GM23338 (cell line): ENCODE measurements around the gene DOCK3. TPM values are rescaled to one million over a fixed set of nuclear protein-coding genes. Genes with fewer than 3 reads are reported as not detected.

Experiments used
- ATAC-seq: fragments of 200-7000 bp; cut with Tn5 transposase; 3 replicates; pipeline ENCODE4 v1.9.1; 2020
- DNase-seq: peaks from one replicate; pipeline ENCODE4 v3.0.0-alpha.2; 2015; ENCODE audit warnings: low spot score
- H2AFZ ChIP-seq: fragments of 200-600 bp; sonication (generic); 2 replicates; pipeline ENCODE4 v1.8.0; 2016; ENCODE audit warnings: antibody characterized with exemption, mild to moderate bottlenecking, moderate library complexity
- H3F3A ChIP-seq: fragments of 200-600 bp; sonication (generic); replicated peaks from 2 replicates; pipeline ENCODE4 v1.8.0; 2017; ENCODE audit warnings: antibody characterized with exemption, mixed run types, low read depth
- H3K27ac ChIP-seq: fragments of 200-600 bp; sonication (generic); 2 replicates; pipeline ENCODE4 v1.6.1; 2016; ENCODE audit warnings: low read depth
- H3K27me3 ChIP-seq: fragments of 200-600 bp; sonication (generic); 2 replicates; pipeline ENCODE4 v1.8.0; 2016; ENCODE audit warnings: mild to moderate bottlenecking, mixed run types, moderate library complexity; ENCODE audit not compliant: insufficient read depth
- H3K36me3 ChIP-seq: fragments of 200-600 bp; sonication (generic); 2 replicates; pipeline ENCODE4 v1.8.0; 2016; ENCODE audit warnings: mild to moderate bottlenecking; ENCODE audit not compliant: insufficient read depth
- H3K4me1 ChIP-seq: fragments of 200-600 bp; sonication (generic); 2 replicates; pipeline ENCODE4 v1.8.0; 2016; ENCODE audit warnings: mild to moderate bottlenecking, moderate library complexity; ENCODE audit not compliant: insufficient read depth
- H3K4me2 ChIP-seq: fragments of 200-600 bp; sonication (generic); 2 replicates; pipeline ENCODE4 v1.7.1; 2017; ENCODE audit warnings: mixed run types
- H3K4me3 ChIP-seq: fragments of 200-600 bp; sonication (generic); 2 replicates; pipeline ENCODE4 v1.6.1; 2016; ENCODE audit warnings: mixed run types
- H3K79me2 ChIP-seq: fragments of 200-600 bp; sonication (generic); replicated peaks from 2 replicates; pipeline ENCODE4 v1.8.0; 2017; ENCODE audit warnings: mild to moderate bottlenecking; ENCODE audit not compliant: insufficient read depth
- H3K9me2 ChIP-seq: fragments of 200-600 bp; sonication (generic); 2 replicates; pipeline ENCODE4 v1.8.0; 2017; ENCODE audit not compliant: insufficient read depth
- H4K20me1 ChIP-seq: fragments of 200-600 bp; sonication (generic); replicated peaks from 2 replicates; pipeline ENCODE4 v1.8.0; 2017; ENCODE audit warnings: mild to moderate bottlenecking; ENCODE audit not compliant: insufficient read depth
- H3K27ac Mint-ChIP-seq: 2 replicates; pipeline ENCODE4 v1.8.0; 2020; ENCODE audit warnings: inconsistent platforms, mild to moderate bottlenecking, moderate library complexity, mixed read lengths
- H3K27me3 Mint-ChIP-seq: 3 replicates; pipeline ENCODE4 v1.8.0; 2022; ENCODE audit warnings: low read depth, mild to moderate bottlenecking, moderate library complexity, mixed read lengths, inconsistent platforms; ENCODE audit not compliant: insufficient read depth, poor library complexity
- H3K36me3 Mint-ChIP-seq: 3 replicates; pipeline ENCODE4 v1.8.0; 2021; ENCODE audit warnings: low read depth, mild to moderate bottlenecking, inconsistent platforms, moderate library complexity, mixed read lengths
- H3K4me1 Mint-ChIP-seq: 3 replicates; pipeline ENCODE4 v1.8.0; 2020; ENCODE audit warnings: mild to moderate bottlenecking, inconsistent platforms, mixed read lengths
- H3K4me3 Mint-ChIP-seq: 3 replicates; pipeline ENCODE4 v1.8.0; 2021; ENCODE audit warnings: moderate library complexity, mild to moderate bottlenecking, inconsistent platforms, mixed read lengths
- H3K9me3 Mint-ChIP-seq: 3 replicates; pipeline ENCODE4 v1.8.0; 2020; ENCODE audit warnings: moderate library complexity, mild to moderate bottlenecking, inconsistent platforms, mixed read lengths
- CREB1 ChIP-seq: fragments of 250-450 bp; sonication (Bioruptor Pico); IDR thresholded peaks from 2 replicates; pipeline ENCODE4 v1.5.0; 2020; ENCODE audit warnings: low read depth, mild to moderate bottlenecking, moderate library complexity
- EZH2 ChIP-seq: fragments of 200-600 bp; sonication (generic); IDR thresholded peaks from one replicate; pipeline ENCODE4 v1.8.0; 2017; ENCODE audit warnings: antibody characterized with exemption, mild to moderate bottlenecking, low read depth; ENCODE audit not compliant: unreplicated experiment
- EZH2phosphoT487 ChIP-seq: fragments of 200-600 bp; sonication (generic); IDR thresholded peaks from one replicate; pipeline ENCODE4 v1.8.1; 2018; ENCODE audit warnings: antibody characterized with exemption; ENCODE audit not compliant: unreplicated experiment
- POLR2AphosphoS5 ChIP-seq: IDR thresholded peaks from 2 replicates; pipeline ENCODE4 v1.6.1; 2016; ENCODE audit warnings: antibody characterized with exemption, low read depth
- STAT1 ChIP-seq: IDR thresholded peaks from one replicate; pipeline ENCODE4 v1.6.1; 2016; ENCODE audit warnings: antibody characterized with exemption; ENCODE audit not compliant: unreplicated experiment
- polyA plus RNA-seq: library from polyadenylated mRNA; unstranded; fragments of >200 nt; fragmentation: Nextera tagmentation; extraction: Ambion mirVana; gene quantifications from 2 replicates; pipeline ENCODE4 v1.2.1, GENCODE V29; 2016
- total RNA-seq: library from RNA; depleted of rRNA; stranded (reverse); fragments of >200 nt; shearing (Covaris generic); gene quantifications from 2 replicates; pipeline ENCODE4 v1.2.3, GENCODE V29; 2014
- TF ChIP-seq, protein P1 (sequence below): IDR thresholded peaks from 2 replicates; pipeline ENCODE4 v1.6.1; 2016; ENCODE audit warnings: antibody characterized with exemption
- TF ChIP-seq, protein P2 (sequence below): fragments of 250-450 bp; sonication (Bioruptor Pico); IDR thresholded peaks from 2 replicates; pipeline ENCODE4 v1.5.0; 2020; ENCODE audit warnings: mild to moderate bottlenecking, moderate library complexity

The DOCK3 gene
- total and polyA plus RNA-seq, 2 experiments from 2014 or later = 2.4 to 5.6 TPM

DNA sequence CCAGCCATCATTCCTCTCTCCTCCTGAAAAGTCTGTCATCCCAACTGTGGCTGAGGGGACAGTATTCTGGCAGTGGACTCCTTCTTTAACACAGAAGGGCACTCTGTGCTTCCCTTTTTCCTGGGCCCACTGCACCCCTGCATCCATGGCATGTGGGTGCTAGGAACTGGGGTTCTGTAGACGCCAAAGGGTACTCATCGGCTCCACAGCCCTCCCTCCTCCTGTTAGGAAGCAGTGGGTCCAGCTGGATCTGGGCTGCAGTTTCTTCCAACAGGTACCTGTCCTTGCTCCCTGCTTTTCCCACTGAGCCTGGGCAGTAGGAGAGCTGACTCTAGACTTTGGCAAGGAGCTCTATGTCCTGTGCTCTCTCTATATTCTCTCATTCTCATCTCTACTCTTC is 704.0 kb downstream of the DOCK3 start:
- H3K9me2 ChIP-seq = no peaks in the 10 kb centered on the region
- H3F3A ChIP-seq = no peaks in the 10 kb centered on the region
- no peak overlapping the region for H3K4me2 ChIP-seq
- no peaks in the 10 kb centered on the region for H3K36me3 ChIP-seq
- no peaks in the 10 kb centered on the region; the same call in 2 of the 3 replicates for H3K9me3 Mint-ChIP-seq
- H3K4me3 ChIP-seq = no peak overlapping the region
- TF ChIP-seq, protein P1, sequence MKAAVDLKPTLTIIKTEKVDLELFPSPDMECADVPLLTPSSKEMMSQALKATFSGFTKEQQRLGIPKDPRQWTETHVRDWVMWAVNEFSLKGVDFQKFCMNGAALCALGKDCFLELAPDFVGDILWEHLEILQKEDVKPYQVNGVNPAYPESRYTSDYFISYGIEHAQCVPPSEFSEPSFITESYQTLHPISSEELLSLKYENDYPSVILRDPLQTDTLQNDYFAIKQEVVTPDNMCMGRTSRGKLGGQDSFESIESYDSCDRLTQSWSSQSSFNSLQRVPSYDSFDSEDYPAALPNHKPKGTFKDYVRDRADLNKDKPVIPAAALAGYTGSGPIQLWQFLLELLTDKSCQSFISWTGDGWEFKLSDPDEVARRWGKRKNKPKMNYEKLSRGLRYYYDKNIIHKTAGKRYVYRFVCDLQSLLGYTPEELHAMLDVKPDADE = no peak
- TF ChIP-seq CREB1 (CRISPR knock-in tag) = no peak
- TF ChIP-seq EZH2phosphoT487 = no peak
- no peak for TF ChIP-seq POLR2AphosphoS5
- TF ChIP-seq, protein P2, sequence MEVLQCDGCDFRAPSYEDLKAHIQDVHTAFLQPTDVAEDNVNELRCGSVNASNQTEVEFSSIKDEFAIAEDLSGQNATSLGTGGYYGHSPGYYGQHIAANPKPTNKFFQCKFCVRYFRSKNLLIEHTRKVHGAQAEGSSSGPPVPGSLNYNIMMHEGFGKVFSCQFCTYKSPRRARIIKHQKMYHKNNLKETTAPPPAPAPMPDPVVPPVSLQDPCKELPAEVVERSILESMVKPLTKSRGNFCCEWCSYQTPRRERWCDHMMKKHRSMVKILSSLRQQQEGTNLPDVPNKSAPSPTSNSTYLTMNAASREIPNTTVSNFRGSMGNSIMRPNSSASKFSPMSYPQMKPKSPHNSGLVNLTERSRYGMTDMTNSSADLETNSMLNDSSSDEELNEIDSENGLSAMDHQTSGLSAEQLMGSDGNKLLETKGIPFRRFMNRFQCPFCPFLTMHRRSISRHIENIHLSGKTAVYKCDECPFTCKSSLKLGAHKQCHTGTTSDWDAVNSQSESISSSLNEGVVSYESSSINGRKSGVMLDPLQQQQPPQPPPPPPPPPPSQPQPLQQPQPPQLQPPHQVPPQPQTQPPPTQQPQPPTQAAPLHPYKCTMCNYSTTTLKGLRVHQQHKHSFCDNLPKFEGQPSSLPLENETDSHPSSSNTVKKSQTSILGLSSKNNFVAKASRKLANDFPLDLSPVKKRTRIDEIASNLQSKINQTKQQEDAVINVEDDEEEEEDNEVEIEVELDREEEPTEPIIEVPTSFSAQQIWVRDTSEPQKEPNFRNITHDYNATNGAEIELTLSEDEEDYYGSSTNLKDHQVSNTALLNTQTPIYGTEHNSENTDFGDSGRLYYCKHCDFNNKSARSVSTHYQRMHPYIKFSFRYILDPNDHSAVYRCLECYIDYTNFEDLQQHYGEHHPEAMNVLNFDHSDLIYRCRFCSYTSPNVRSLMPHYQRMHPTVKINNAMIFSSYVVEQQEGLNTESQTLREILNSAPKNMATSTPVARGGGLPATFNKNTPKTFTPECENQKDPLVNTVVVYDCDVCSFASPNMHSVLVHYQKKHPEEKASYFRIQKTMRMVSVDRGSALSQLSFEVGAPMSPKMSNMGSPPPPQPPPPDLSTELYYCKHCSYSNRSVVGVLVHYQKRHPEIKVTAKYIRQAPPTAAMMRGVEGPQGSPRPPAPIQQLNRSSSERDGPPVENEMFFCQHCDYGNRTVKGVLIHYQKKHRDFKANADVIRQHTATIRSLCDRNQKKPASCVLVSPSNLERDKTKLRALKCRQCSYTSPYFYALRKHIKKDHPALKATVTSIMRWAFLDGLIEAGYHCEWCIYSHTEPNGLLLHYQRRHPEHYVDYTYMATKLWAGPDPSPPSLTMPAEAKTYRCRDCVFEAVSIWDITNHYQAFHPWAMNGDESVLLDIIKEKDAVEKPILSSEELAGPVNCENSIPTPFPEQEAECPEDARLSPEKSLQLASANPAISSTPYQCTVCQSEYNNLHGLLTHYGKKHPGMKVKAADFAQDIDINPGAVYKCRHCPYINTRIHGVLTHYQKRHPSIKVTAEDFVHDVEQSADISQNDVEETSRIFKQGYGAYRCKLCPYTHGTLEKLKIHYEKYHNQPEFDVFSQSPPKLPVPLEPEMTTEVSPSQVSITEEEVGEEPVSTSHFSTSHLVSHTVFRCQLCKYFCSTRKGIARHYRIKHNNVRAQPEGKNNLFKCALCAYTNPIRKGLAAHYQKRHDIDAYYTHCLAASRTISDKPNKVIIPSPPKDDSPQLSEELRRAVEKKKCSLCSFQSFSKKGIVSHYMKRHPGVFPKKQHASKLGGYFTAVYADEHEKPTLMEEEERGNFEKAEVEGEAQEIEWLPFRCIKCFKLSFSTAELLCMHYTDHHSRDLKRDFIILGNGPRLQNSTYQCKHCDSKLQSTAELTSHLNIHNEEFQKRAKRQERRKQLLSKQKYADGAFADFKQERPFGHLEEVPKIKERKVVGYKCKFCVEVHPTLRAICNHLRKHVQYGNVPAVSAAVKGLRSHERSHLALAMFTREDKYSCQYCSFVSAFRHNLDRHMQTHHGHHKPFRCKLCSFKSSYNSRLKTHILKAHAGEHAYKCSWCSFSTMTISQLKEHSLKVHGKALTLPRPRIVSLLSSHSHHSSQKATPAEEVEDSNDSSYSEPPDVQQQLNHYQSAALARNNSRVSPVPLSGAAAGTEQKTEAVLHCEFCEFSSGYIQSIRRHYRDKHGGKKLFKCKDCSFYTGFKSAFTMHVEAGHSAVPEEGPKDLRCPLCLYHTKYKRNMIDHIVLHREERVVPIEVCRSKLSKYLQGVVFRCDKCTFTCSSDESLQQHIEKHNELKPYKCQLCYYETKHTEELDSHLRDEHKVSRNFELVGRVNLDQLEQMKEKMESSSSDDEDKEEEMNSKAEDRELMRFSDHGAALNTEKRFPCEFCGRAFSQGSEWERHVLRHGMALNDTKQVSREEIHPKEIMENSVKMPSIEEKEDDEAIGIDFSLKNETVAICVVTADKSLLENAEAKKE (CRISPR knock-in tag) = no peak
- TF ChIP-seq EZH2 = no peak
- TF ChIP-seq STAT1 = no peak
- H2AFZ ChIP-seq = no peak overlapping the region
- DNase-seq (no peak), ATAC-seq (no peak)
- H3K27me3 Mint-ChIP-seq = peaks cover 4% of the 10 kb centered on the region
- no peaks in the 10 kb centered on the region for H3K27me3 ChIP-seq
- no peak overlapping the region for H3K27ac ChIP-seq
- H4K20me1 ChIP-seq = no peaks in the 10 kb centered on the region
- H3K4me3 Mint-ChIP-seq = no peak overlapping the region
- H3K4me1 Mint-ChIP-seq = peaks cover 15% of the 10 kb centered on the region
- H3K4me1 ChIP-seq = peaks cover 13% of the 10 kb centered on the region
- H3K27ac Mint-ChIP-seq = no peak overlapping the region
- H3K79me2 ChIP-seq = peaks cover 4% of the 10 kb centered on the region
- H3K36me3 Mint-ChIP-seq = 0 out of 3 replicates have a peak, but pooled peaks cover 3% of the 10 kb centered on the region
